Activated gamma-delta T cell (primary cell): ENCODE data around the gene TBC1D22A.

Source experiments
- DNase-seq: peaks from one replicate; lab custom pipeline; 2025; lab: John Stamatoyannopoulos, UW

Gene TBC1D22A

DNA sequence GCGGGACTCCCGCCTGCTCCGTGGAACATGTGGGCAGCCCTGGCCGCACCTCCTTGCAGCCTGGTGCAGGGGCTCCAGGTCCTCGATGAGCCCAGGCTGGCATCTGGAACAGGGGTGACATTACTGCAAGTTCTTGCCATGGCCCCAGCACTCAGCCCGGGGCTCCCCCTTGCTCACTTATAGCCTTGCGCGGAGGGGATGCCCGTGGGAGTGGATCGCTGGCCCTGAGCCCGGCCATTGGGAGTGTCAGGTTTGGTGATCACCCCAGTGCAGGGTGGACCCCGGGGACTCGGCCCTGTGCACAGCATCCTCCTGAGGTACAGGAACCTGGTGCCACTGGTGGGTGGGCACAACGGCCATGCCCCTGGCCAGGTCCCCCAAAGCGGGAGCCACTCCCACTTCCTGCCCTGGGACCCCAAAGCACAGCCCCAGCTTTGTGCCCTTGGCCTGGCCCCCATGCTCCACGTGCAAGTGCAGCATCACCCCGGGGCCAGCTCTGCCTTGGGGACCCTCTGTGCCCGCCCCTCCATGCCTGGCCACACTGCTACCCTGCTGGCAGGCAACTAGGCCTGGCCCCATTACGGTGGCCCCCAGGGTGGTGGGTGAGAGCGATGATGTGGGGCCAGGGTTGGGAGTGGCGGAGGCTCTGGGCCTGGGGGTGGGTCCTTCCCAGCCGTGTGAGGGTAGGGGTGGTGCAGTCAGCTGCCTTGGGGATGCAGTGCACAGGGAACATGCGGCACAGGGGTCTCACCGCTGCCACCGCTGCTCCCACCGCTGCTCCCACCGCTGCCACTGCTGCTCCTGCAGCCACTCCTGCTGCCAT lies 439.8 kb downstream of the TBC1D22A start:
- no peak for DNase-seq

DNA sequence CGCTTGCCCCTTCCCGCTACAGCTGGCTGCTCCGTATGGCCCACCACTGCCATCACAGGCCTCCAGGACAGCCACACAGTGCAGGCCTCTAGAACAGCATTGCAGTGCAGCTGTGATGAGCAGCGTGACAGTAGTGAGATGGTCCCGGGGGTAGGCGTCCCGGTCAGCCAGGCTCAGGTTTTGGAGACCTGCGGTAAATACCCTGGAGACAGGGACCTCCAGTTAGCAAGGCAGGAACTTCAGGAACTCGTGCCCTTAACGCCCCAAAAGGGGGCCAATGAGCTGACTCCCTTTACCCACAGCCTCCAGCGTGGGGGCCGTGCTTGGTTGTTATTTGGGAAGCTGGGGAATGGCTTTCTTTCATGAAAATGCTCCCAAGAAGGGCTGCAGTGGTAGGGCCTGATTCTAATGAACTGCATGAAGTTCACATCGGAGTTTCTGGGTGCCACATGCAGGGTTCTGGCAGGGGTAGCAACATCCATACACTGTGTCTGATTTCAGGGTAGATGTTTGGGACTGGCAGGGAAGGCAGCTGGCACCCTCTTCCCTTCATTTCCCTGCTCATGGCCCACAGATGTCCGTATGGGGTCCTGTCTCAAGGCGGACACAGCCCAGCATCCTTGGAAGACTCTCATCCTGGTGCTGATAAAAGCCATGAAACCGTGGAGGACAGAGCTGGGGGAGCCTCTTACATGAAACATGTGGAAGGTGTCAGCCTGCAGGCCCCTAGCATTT lies 440.5 kb downstream of the TBC1D22A start:
- no peak for DNase-seq

DNA sequence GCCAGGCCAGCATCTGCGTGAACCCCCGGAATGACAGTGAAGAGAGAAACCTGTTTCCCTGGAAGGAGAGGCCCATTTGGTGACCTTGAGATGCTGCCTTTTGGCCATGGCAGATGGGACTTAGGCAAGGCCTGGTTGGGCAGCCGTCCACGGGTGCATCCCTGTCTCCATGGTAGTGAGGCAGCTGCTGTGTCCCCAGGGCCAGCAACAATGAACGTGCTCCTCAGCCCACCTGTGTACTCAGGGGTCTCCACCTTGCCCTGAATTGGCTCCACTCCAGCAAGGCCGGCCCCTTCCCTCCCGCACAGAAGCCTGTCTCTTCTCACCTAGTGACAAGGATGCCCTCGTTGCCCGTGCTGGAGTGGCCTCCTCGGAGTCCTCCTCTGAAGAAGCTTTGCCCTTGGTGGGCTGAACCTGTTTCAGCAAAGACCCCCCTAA lies 441.1 kb downstream of the TBC1D22A start:
- no peak for DNase-seq

DNA sequence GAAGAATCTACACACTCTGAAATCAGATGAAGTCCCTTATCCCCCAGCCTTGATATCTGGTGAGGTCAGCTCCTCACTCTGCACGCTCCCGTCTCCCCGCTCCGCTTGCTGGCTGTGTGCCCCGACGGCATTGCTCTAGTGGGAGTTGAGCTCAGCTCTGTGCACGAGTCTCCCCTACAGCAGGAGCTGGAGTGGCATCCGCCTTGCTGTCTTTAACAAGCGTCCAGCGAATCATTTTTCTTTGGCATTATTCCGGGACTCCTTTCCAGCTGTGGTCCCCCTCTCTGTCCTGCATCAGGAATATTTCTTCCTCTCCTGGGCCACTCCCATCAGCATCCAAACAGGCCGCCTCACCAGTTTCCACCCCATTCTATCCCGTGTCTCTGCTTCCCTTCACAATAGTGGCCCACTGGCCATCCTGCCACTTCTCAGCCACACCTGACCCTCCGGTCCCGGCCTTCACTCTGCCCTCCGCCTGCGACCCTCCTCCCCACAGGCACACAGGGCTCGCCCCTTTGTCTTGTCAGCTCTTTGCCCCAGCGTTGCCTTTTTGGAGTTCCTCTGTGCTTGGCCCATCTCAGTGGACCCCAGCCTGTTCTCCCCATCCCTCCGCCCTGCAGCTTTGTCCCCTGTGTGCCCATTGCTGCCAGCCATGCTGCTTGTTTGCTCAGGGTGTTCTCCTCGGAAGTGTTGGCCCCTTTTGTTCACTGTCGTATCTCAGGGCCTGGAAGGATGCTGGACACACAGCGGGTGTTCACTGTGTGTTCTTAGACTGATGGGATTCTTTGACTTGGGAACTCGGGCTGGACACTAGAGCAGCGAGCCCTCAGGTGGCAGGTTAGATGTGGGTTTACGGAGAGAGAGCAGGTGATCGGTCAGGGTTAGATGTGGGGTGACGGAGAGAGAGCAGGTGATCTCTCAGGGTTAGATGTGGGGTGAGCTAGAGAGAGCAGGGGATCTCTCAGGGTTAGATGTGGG lies 441.8 kb downstream of the TBC1D22A start:
- DNase-seq: no peak

DNA sequence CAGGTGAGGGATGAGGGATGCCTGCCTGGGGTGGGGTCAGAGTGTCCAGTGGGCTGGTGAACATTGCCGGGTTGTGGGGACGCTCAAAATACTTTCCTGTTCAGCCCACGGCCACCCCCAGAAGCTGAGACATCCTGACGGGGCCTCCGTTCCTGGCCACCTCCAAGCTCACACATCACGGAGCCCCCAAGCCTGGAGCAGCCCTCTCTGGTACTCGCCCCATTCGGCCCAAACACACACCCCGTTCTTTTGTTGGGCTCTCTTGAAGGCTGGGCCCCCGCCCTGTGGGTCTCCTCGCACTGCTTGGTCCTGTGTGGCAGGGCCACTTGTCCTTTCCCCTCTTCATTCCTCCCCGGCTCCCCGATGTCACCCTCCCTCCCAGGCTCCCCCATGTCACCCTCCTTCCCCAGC lies 442.6 kb downstream of the TBC1D22A start:
- no peak for DNase-seq

DNA sequence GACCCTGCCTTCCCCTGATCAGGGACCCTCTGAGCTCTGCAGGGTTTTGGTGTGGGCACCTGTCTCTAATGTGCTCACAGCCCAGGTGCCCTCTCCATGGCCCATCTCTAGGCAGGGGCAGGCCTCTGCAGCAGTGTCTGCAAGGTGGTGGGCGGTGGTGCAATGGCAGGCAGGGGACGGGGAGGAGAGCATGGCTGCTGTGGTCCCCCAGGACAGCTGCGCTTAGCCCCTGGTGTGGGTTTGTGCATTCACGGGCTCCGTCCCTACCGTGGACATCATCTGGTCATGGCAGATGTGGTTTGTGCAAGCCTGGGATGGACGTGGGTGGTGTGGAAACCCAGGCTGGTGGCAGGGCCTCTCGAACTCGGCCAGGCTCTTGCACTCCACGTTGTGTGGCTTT lies 443.1 kb downstream of the TBC1D22A start:
- no peak for DNase-seq

DNA sequence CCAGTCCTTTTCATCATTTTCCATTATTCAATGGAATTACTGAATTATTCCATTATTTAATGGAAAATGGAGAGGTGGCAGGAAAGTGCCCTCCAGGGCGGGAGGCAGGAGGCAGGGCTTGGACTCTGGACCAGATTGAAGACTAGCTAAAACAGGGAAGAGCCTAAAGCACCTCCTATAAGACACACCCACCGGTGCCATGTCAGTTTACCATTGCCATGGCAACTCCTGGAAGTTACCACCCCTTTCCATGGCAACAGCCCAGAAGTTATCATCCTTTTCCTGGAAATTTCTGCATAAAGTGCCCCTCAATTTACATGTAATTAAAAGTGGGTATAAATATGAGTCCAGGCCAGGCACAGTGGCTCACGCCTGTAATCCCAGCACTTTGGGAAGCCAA lies 443.7 kb downstream of the TBC1D22A start:
- no peak for DNase-seq

DNA sequence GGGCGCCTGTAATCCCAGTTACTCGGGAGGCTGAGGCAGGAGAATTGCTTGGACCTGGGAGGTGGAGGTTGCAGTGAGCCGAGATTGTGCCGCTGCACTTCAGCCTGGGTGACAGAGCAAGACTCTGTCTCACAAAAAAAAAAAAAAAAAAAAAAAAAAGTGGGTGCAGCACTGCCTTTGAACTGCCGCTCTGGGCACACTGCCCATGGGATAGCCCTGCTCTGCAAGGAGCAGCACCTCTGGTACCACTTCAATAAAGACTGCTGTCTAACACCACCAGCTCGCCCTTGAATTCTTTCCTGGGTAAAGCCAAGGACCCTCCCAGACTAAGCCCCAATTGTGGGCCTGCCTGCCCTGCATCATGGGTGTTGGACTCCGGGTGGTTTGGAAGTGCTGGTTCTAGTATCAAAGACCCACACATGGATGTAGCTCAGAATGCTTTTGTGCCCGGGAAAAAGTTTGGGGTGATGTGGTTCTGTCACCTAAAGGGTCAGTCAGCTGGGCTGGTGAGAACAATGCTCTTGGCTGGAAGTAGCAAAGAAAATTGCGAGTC lies 444.3 kb downstream of the TBC1D22A start:
- DNase-seq: no peak

DNA sequence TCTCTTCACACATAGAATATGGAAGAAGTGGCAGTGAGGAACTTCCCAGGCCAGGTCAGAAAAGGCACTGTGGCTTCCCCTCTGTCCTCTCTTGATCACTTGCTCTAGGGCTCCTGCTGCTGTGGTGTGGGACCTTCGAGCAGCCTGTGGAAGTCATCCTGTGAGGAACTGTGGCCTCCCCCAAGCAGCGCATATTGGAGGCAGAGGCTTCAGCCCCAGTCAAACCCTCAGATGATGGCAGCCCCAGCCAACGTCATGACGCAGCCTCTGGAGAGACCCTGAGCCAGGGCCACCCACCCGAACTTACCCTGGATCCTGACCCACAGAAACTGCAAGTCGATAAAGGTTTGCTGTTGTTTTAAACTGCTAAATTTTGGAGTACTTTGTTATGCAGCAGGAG lies 444.9 kb downstream of the TBC1D22A start:
- DNase-seq: no peak

DNA sequence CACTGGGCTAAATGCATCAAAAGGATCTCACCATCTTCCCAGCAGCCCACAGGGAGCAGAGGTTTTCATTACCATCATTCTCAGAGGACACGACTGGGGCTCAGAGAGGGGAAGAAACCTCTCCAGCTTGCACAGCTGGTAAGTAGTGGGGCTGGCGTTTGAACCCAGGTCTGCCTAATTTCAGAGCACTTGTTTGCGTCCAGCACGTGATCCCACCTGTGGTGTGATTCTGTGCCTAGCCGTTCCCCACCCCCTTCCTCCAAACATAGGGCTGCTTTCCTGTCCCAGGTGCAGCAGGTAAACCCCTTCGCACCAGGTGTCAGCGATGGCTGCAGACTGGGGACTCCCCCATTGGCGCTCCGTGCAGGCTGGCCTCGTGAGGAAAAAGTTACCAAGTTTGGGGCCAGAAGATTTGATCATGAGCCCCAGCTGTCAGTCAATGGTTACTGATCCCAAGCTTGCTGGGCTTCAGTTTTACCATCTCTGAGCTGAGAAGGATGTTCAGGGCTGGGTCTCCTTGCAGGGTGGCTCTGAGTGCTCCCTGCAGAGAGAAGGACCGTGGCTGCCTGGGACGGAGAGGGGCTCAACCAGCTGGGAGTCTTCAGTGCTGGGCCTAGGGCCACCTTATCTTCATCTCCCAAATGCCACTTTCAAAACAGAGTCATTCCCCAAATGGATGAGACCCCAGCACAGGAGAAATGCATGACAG lies 445.6 kb downstream of the TBC1D22A start:
- DNase-seq: no peak

DNA sequence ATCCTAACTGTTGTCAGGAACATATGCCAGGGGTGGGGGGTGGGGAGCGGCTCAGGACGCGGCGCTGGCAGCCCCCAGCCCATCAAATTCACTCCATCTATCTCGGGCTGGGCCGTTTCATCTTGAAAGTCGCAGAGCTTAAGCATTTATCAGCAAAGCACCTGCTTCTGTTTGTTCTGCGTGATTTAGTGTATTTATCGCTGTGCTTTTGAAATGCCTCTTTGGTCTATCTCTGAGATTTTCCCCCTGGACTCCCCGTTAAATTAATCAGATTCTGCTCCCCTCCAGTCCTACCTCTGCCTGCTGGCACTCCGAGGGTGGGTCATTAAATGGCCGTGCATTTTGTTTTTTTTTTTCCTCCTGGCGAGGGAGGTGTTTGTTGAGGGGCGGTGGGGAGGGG lies 446.2 kb downstream of the TBC1D22A start:
- no peak for DNase-seq

DNA sequence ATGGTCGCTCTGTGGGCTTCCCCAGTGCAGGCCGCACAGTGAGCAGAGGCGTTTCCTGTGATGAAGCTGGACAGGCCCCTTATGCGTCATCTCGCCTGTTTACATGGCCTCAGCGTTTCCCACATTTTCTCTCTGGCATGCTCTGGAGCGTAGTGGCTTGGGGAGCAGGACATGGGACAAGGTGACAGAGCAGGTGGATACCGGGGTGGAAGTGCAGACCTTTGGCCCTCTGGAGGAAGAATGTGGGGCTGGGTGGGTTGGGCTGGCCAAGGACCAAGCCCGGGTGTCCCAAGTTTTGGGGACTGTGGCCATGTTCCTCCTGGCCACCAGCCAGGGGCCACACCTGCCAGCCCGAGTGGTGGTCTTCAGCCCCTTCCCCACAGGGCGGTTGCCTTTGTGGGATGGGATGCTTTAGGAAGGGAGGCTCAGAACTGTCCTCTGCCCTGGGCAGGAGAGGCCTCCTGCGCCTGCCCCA lies 446.6 kb downstream of the TBC1D22A start:
- no peak for DNase-seq

DNA sequence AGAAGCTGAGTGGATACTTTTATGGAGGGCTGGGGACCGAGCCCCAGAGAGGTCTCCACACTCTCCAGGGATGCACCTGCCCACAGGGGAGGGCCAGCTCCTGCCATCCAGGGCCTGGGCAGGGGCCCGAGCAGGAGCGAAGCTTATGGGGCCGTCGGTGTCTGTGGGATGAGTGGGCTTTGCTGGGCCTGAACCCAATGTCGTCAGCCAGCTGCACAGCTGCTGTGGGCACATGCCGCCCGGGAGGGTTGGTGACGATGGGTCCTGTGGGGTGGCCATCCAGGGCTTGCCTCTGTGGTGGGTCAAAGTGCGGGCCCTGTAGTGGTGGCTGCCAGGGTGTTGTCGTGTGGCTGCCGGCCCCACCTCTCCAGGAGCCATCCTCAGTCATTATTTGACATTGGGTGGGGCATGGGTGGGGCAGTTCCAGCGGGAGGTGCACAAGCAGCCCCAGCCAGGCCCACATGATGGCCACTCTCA lies 447.1 kb downstream of the TBC1D22A start:
- no peak for DNase-seq

DNA sequence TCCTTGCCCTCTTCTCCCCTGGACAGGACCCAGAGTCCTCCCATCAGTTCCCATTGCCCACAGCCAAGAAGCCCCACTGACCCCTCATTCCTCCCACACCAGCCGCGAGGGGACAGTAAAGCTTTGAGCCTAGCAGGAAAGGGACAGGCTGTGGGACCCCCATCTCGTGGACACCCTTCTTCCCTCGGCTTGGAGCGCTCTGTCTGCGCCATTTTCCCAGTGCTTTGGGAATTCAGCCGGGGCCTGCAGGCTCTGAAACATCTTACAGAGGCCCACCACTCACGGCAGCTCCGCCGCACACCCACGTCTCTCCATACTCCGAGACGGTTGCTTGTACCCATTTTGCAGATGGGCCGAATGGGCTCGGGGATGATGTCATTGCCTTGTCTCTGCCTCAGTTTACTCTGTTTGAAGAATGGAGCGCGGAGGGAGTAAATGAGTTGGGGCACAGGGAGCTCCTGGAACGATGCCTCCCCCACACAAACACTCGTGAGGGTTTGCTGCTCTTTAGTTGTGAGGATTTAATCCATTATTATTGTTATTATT lies 447.7 kb downstream of the TBC1D22A start:
- DNase-seq: no peak

DNA sequence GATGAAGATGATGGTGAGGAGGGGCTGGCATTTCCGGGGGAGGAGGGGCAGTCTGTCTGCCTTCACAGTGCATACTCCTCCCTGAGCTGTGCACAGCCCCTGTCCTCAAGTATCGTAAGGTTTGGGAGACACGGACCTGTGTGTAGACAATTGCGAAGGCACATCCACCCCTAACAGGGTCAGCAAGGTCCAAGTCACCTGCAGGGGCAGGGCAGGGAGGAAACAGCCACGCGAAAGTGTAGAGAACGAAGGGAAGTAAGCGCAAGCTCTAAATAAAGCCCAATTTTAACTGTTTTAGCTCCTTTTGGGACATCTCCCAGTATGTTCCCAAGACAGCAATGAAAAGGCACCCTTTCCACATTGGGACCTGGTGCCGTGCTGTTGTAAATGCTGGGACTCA lies 448.2 kb downstream of the TBC1D22A start:
- DNase-seq: no peak

DNA sequence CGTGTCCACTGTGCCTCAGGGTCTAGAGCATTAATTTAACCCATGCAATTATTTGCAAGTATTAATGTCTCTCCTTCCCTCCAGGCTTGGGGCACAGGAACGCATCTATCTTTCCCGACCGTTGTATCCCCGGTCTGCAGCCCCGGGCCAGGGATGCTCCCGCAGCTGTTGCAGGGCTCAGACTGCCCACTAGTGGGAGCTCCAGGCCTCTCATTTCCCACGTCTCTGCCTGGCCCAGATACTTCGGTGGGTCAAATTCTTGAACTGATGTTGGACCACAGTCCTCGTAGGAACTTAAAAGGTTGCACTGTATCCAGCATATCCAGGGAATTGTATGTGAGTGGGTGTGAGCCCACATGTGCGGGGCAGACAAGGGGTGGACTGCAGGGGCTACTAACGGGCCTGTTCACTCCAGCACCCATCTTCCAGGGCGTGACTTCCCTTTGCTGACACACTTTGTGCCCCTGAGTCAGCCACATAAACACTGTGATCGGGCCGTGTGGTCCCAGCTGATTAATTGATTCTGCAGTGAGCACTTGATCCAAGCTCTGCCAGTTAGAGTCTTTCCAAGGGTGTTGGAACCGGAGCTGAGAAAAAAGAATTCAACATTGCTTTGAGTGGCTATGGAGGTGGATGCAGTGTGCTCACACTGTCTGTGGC lies 451.3 kb downstream of the TBC1D22A start:
- DNase-seq: no peak

DNA sequence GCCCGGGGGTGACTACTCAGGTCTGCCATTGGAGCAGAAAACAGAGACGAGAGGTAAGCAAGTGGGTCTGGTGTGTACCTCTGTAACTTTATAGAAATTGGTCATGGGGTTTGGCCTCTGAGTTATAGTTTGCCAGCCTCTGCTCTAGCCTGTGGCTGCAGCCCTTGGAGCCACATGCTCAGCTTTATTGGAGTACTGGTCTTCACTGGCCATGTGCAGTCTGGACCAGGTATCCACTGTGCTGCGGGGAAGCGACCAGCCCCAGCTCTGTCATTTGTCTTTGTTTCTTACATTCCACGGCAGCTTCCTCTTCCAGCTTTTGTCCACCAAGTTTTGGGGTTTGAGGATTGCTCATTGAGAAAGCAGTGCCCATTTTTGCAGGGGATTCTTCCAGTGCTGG lies 453.4 kb downstream of the TBC1D22A start:
- DNase-seq: no peak

DNA sequence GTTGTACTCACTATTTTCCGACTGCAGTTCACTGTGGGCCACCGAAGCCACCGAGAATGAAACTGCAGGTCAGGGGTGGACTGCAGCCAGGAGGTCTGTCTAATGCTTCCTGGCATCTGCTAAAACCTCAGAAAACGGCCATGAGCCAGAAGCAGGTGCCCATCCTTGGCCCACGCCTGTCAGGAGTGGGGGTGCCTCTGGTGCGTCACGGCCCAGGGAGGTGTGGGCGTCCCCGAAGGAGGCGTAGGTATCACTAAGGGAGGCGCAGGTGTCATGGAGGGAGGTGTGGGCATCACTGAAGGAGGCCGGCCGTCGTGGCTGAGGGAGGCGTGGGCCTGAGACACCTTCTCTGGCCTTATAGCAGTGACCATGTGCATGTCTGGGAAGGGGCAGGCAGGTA lies 456.2 kb downstream of the TBC1D22A start:
- DNase-seq: no peak

DNA sequence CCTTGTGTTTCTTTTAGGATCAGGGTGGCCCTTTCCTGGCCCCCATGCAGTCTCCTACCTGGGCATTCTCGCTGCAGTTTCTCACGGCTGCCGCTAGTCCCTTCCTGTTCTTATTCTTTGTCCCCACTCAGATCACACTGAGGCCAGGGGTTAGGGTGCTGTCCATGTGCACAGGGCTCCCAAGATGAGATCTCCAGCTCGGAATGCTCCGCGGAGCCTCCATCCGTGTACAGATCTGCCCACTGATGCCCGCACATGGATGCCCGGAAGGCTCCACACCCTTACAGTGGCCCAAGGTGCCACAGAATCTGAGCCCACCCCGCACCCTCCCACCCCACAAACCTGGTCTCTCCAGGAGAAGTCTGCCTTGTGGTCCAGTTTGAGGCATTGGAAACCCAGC lies 457.3 kb downstream of the TBC1D22A start:
- no peak for DNase-seq

DNA sequence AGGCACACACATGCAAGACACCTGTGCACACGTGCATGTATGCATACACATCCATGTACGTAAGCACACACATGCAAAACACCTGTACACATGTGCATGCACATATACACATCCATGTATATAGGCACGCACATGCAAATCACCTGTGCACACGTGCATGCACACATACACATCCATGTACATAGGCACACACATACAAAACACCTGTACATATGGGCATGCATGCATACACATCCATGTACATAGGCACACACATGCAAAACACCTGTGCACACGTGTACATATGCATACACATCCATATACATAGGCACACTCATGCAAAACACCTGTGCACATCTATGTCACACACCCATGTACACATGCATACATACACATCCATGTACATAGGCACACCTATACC lies 458.3 kb downstream of the TBC1D22A start:
- DNase-seq: no peak
